Fibroblast of mammary gland (primary cell): Measurements from ENCODE around the gene CFLAR.

ENCODE experiments used
- DNase-seq: peaks from one replicate; pipeline ENCODE4 v3.0.0-alpha.2; 2010; ENCODE audit warnings: low read depth
- H3K4me3 ChIP-seq: 2 replicates; pipeline ENCODE4 v1.5.1; 2011; ENCODE audit warnings: low read depth, mild to moderate bottlenecking, low read length, moderate library complexity; ENCODE audit not compliant: control insufficient read depth
- TF ChIP-seq, protein P1 (sequence below): conservative IDR thresholded peaks from 2 replicates; pipeline ENCODE4 v1.5.1; 2011; ENCODE audit warnings: low read depth, low read length, inconsistent platforms; ENCODE audit not compliant: control insufficient read depth, insufficient read depth

The CFLAR gene

DNA sequence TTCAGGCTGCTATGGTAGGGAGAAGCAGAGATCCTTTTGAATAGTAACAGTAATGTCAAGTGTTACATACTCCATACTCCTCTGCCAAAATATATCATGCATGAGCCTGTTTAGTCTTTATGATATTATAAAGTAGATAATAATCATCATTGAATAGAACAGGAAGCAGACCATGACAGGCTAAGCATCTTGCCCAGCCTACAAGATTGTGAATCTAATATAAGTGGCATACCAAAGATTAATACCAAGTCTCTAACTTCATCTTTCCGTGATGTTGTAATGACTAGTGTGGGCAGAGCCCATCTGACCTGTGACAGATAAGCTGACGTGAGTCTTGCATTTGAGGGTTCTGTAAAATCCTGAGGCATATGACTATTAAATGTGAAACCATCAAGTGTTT lies 31.1 kb upstream of the CFLAR start:
- no peak overlapping the region for H3K4me3 ChIP-seq
- TF ChIP-seq, protein P1, sequence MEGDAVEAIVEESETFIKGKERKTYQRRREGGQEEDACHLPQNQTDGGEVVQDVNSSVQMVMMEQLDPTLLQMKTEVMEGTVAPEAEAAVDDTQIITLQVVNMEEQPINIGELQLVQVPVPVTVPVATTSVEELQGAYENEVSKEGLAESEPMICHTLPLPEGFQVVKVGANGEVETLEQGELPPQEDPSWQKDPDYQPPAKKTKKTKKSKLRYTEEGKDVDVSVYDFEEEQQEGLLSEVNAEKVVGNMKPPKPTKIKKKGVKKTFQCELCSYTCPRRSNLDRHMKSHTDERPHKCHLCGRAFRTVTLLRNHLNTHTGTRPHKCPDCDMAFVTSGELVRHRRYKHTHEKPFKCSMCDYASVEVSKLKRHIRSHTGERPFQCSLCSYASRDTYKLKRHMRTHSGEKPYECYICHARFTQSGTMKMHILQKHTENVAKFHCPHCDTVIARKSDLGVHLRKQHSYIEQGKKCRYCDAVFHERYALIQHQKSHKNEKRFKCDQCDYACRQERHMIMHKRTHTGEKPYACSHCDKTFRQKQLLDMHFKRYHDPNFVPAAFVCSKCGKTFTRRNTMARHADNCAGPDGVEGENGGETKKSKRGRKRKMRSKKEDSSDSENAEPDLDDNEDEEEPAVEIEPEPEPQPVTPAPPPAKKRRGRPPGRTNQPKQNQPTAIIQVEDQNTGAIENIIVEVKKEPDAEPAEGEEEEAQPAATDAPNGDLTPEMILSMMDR = no peak
- DNase-seq = no peak

DNA sequence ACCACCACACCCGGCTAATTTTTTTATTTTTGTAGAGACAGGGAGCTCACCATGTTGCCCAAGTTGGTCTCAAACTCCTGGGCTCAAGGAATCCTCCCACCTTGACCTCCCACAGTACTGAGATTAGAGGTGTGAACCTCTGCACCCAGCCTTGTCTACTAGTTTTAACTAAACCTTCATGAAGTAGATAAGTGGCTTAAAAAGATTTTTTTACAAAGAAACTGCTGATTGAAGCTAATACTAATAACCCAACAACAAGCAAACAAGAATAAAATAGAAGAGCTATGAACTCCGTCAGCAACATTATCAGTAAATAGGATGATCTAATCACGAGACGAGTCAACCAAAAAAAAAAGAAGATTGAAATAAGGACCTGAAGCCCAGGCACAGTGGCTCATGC lies 25.4 kb upstream of the CFLAR start:
- H3K4me3 ChIP-seq = no peak overlapping the region
- DNase-seq = no peak
- TF ChIP-seq, protein P1 = no peak

DNA sequence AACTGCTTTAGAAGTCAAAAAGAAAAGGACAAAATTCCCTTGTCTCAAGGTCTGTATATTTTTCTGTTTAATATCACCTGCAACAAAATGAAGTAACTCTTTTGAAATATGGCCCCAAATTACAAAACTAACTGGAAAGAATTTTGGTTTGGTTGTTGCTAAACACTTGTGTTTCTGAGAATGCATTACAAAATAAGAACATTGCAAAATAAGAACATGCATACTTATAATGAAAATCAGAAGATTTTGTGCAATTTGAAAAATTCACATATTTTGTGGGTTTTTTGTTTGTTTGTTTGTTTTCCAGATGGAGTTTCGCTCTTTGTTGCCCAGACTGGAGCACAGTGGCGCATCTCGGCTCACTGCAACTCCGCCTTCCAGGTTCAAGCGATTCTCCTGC lies 22.4 kb upstream of the CFLAR start:
- TF ChIP-seq, protein P1 = no peak
- peak; percentile 35 for DNase-seq
- H3K4me3 ChIP-seq = no peak overlapping the region

DNA sequence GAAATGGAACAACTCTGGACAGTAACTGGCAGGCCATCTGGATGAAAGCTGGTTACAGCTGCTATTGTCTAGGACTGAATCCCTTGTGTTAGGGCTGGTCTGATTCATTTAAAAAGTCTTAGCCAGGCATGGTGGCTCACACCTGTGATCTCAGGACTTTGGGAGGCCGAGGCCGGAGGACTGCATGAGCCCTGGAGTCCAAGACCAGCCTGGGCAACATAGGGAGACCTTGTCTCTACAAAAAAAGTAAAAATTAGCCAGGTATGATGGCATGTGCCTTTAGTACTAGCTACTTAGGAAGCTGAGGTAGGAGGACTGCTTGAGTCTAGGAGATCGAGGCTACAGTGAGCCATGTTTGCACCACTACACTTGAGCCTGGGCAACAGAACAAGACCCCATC lies 15.5 kb upstream of the CFLAR start:
- TF ChIP-seq, protein P1 = no peak
- no peak for DNase-seq
- no peak overlapping the region for H3K4me3 ChIP-seq

DNA sequence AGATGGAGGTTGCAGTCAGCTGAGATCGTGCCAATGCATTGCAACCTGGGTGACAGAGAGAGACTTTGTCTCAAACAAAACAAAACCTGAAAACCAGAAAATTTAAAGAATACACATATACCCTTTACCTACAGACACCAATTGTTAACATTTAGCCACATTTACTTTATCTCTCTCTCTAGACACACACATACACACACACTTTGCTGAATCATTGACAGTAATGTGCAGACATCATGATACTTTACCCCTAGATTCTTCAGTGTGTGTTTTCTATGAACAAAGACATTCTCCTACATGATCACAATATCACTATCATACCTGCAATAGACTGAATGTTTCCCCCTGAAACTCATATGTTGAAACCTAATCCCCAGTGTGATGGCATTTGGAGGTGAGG lies 10.2 kb upstream of the CFLAR start:
- DNase-seq = no peak
- H3K4me3 ChIP-seq = no peak overlapping the region
- TF ChIP-seq, protein P1 = no peak

DNA sequence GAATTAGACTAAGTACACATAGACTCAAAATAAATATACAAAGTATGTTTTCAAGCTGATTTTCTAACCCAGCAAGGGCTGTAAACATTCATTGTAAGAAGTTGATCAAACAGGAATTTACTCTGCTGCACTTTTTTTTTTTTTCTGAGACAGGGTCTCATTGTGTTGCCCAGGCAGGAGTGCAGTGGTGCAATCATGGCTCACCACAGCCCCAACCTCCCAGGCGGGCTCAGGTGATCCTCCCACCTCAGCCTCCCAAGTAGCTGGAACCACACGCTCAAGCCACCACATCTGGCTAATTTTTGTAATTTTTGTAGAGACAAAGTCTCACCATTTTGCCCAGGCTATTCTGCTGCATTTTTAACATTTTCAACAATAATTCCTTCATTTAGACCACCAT lies 8.3 kb upstream of the CFLAR start:
- no peak overlapping the region for H3K4me3 ChIP-seq
- DNase-seq = no peak
- TF ChIP-seq, protein P1 = no peak

DNA sequence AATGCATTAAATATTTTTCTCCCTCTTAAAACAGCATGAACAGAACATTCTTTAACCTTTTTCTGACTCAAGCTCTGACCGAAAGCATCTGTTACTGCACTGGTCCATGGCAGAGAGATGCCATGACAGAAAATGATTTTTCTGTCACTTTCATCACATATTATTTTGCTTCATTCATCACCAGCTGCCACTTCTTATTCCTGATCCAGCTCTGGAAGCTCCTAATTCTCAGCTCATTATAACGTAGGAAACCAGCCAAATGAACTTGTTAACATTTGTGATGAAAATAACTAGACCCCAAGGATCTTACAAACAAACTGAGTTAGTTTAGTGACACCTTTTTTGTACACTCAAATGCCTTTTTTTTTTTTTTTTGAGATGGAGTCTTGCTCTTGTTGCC lies 7.6 kb upstream of the CFLAR start:
- no peak for DNase-seq
- no peak overlapping the region for H3K4me3 ChIP-seq
- TF ChIP-seq, protein P1 = no peak
